Ovary (tissue), 9 donors: Measurements from ENCODE around the gene PRND. TPM values are rescaled to one million over a fixed set of nuclear protein-coding genes. Genes with fewer than 3 reads are reported as not detected.

Source experiments
- DNase-seq, 5 donors: peaks; one replicate each; pipeline ENCODE4 v3.0.0-alpha.2; 2019 to 2020
- H3K27ac ChIP-seq, 2 donors: fragments of 200-600 bp; one replicate each; pipeline versions ENCODE4 v1.5.1 to v1.8.0; 2019 to 2022
- H3K27me3 ChIP-seq: fragments of 200-600 bp; one replicate; pipeline ENCODE4 v1.8.0; 2022
- H3K36me3 ChIP-seq: fragments of 200-600 bp; sonication (generic); one replicate; pipeline ENCODE4 v1.5.1; 2019
- H3K4me1 ChIP-seq: one replicate; pipeline ENCODE4 v1.8.1; 2013; ENCODE audit warnings: mild to moderate bottlenecking, moderate library complexity; ENCODE audit not compliant: insufficient read depth
- H3K4me3 ChIP-seq: fragments of 200-600 bp; sonication (generic); one replicate; pipeline ENCODE4 v1.5.1; 2017
- H3K9me3 ChIP-seq, 2 donors: fragments of 200-600 bp in 1 of 2; sonication (generic) in 1 of 2; one replicate each; pipeline versions ENCODE4 v1.5.1 to v1.8.1; 2013 to 2019; ENCODE audit warnings: mild to moderate bottlenecking in 1 of 2, moderate library complexity in 1 of 2
- EP300 ChIP-seq: sonication (generic); formaldehyde crosslinking; IDR thresholded peaks from one replicate; pipeline ENCODE4 v1.6.1; 2017; ENCODE audit warnings: antibody characterized with exemption
- POLR2A ChIP-seq: fragments of 450-650 bp; IDR thresholded peaks from one replicate; pipeline ENCODE4 v1.6.1; 2017; ENCODE audit warnings: antibody characterized with exemption, mild to moderate bottlenecking, moderate library complexity
- WGBS, 3 donors: extraction: QIAGEN DNeasy Blood & Tissue Kit in 1 of 3; methylation state at CpG; one replicate each; pipeline versions ENCODE4 v1.1.5 to v1.1.7; 2013 to 2017; 5-methylcytosine and 5-hydroxymethylcytosine counted together
- intact Hi-C, 4 donors: fragments of 100-400 bp; cut with DNase I; formaldehyde crosslinking; loops; one replicate each; pipeline versions ENCODE4 v1.11.0 to v1.15.1; 2022 to 2023
- polyA plus RNA-seq, 2 donors: library from polyadenylated mRNA; stranded (reverse); fragments of 200-250 nt in 1 of 2; fragments of 350-450 nt in 1 of 2; fragmentation: Illumina TruSeq in 1 of 2; extraction: RNeasy Lipid Tissue Mini Kit (QIAGEN cat#74804) in 1 of 2; gene quantifications; one replicate each; pipeline ENCODE4 v1.2.3, GENCODE V29; 2013 to 2014
- total RNA-seq, 7 donors: library from RNA; depleted of rRNA in 2 of 7; stranded (reverse); fragments of >200 nt in 2 of 7; fragmentation: NEBNext Ultra II Directional in 3 of 7; extraction: Animal tissue kit (Norgen Biotek cat#: 25700) in 3 of 7; gene quantifications; one replicate each; pipeline versions ENCODE4 v1.1.0 to v1.2.4, GENCODE V29; 2016 to 2023
- TF ChIP-seq, protein P1 (sequence below), 3 donors: fragments of 450-650 bp in 2 of 3; fragments of 200-600 bp in 1 of 3; IDR thresholded peaks; one replicate each; pipeline versions ENCODE4 v1.5.1 to v1.8.0; 2016 to 2022; ENCODE audit warnings: antibody characterized with exemption in 3 of 3, mild to moderate bottlenecking in 1 of 3
- donor health status: DM: no; HTN: no; CAD: no; lungs with moderate emphysema.
- donor health status: DM: no; HTN: no; CAD: no.
- donor health status: Bipolar disorder and iron deficiency.
- donor health status: DM: yes; HTN: yes; CAD: no.
- donor health status: DM: no; HTN: no; CAD: no.
- donor health status: DM: yes; HTN: yes; CAD: no.

Gene PRND
- total and polyA plus RNA-seq, 9 donors = 0.05 to 0.47 (median 0.14) TPM; not detected in 3

DNA sequence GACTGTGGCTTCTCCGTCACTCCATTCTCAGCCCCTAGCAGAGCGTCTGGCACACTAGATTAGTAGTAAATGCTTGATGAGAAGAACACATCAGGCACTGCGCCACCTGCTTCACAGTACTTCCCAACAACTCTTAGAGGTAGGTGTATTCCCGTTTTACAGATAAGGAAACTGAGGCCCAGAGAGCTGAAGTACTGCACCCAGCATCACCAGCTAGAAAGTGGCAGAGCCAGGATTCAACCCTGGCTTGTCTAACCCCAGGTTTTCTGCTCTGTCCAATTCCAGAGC is 3.5 kb downstream of the PRND start:
- H3K27ac ChIP-seq = no peak overlapping the region
- H3K36me3 ChIP-seq = no peaks in the 10 kb centered on the region
- intact Hi-C loops = no loop called here

DNA sequence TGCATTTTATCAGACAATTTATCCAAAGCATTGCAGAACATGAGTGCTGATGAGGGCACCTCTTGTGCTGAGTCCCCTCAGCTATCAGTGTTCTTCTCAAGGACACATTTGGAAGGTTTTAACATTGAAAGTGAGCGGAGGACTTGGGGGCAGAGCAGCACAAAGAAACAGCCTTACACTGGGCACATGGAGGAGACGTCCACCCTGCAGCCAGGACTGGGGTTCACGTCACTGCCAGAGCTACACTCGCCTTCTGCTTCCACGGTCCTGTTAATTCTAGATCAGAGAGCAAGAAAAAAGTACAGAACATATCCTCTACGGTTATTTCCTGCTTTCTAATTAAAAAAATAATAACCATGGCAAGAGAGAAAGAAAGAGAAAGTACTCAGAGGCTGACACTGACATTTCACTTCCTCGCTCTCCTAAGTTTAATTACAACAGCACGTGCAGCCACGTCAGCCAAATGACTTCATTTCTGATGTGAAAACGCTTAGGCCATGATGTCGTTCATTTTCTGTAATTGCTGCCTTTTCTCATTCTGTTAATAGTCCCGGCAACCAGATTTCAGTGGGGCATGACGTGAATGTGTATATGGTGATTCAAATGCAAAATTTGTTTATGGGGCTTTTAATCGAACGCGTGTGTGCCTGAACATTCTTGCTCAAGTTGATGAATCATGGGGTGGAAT is 5.1 kb downstream of the PRND start:
- TF ChIP-seq POLR2A = no peak
- TF ChIP-seq, protein P1, sequence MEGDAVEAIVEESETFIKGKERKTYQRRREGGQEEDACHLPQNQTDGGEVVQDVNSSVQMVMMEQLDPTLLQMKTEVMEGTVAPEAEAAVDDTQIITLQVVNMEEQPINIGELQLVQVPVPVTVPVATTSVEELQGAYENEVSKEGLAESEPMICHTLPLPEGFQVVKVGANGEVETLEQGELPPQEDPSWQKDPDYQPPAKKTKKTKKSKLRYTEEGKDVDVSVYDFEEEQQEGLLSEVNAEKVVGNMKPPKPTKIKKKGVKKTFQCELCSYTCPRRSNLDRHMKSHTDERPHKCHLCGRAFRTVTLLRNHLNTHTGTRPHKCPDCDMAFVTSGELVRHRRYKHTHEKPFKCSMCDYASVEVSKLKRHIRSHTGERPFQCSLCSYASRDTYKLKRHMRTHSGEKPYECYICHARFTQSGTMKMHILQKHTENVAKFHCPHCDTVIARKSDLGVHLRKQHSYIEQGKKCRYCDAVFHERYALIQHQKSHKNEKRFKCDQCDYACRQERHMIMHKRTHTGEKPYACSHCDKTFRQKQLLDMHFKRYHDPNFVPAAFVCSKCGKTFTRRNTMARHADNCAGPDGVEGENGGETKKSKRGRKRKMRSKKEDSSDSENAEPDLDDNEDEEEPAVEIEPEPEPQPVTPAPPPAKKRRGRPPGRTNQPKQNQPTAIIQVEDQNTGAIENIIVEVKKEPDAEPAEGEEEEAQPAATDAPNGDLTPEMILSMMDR (IDR thresholded peaks at IDR 0.05) = no peak
- TF ChIP-seq EP300 = no peak
- intact Hi-C loops = no loop called here
- Histone ChIP-seq H3K36me3 (no peaks in the 10 kb centered on the region), H3K4me1 (peaks cover 5% of the 10 kb centered on the region), H3K27ac (peak overlapping the region in 1 of 2 donors; percentile 38), H3K4me3 (peak overlapping the region; percentile 6), H3K27me3 (no peaks in the 10 kb centered on the region), H3K9me3 (no peaks in the 10 kb centered on the region)
- DNase-seq = peak in 3 of 5 donors; percentile 20 to 56 (median 33)
- WGBS, 3 donors = 4 to 17% (median 6%) methylated on average over 16 of the region's 16 CpGs

More for the DNA sequence above, 3.5 kb downstream of the PRND start:
- TF ChIP-seq, protein P1 (IDR thresholded peaks at IDR 0.05) = no peak
- TF ChIP-seq POLR2A (no peak), EP300 (no peak)
- Histone ChIP-seq H3K4me1 (peaks cover 2% of the 10 kb centered on the region), H3K4me3 (no peak overlapping the region), H3K9me3 (no peaks in the 10 kb centered on the region), H3K27me3 (no peaks in the 10 kb centered on the region)
- 88 to 99% (median 91%) methylated on average over 4 of the region's 4 CpGs for WGBS, 3 donors
- DNase-seq = no peak

DNA sequence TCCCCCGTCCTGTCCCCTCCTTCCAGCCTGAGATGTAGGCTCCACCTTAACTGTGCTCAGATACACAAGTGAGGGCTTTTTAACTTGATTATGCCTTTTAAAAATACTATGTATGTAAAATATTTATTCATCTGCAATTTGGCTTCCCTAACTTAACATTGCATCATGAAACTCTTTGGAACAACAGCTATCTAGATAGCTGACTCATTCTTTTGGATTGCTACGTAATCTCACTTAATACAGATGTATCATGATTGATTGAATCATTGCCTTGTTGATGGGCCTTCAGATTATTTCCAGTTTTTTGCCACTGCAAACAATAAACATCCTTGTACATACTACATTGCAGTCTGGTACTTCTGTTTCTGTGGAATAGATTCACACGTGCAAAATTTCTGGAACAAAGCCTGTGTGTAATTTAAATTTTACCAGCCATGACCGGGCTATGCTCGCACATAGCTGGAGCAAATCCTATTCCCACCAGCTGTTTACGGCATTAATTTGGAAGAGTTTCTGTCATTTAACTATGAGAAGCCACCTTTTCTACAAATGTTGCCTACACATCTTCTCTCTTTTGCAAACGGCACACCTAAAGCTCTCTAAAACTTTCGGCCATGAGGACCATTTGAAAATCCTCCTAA is 6.5 kb downstream of the PRND start:
- 60 to 65% (median 64%) methylated on average over 8 of the region's 8 CpGs for WGBS, 3 donors
- H3K9me3 ChIP-seq = no peaks in the 10 kb centered on the region
- no peaks in the 10 kb centered on the region for H3K27me3 ChIP-seq
- TF ChIP-seq, protein P1 (IDR thresholded peaks at IDR 0.05) = no peak
- TF ChIP-seq POLR2A (no peak), EP300 (no peak)
- DNase-seq = no peak
- H3K27ac ChIP-seq = no peak overlapping the region
- peaks cover 5% of the 10 kb centered on the region for H3K4me1 ChIP-seq
- H3K36me3 ChIP-seq = no peaks in the 10 kb centered on the region
- intact Hi-C loops = no loop called here
- no peak overlapping the region for H3K4me3 ChIP-seq

DNA sequence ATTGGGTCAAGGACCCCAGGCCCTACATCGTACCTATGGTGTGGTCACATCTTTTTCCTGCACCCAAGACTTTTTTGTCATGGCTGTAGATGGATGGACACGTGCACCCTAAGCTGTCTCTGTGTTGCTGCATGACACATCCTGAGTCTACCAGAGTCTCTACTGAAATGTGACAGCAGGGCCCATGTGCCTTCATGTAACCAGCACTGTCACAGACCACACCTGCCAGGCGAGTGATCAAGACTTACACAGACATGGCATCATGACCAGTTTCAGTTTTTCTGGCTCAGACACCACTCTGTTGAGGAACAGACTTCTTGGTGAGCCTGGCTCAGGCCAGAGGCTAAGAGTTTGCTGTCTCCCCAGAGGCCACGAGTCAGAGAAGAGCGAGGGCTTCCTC is 7.6 kb downstream of the PRND start:
- WGBS, 3 donors = 75 to 80% (median 78%) methylated on average over 5 of the region's 5 CpGs
- Histone ChIP-seq H3K27me3 (no peaks in the 10 kb centered on the region), H3K4me3 (no peak overlapping the region), H3K27ac (no peak overlapping the region), H3K36me3 (no peaks in the 10 kb centered on the region), H3K4me1 (peaks cover 5% of the 10 kb centered on the region), H3K9me3 (no peaks in the 10 kb centered on the region)
- DNase-seq = no peak
- TF ChIP-seq EP300 (no peak), POLR2A (no peak)
- TF ChIP-seq, protein P1 (IDR thresholded peaks at IDR 0.05) = no peak
- intact Hi-C loops = no loop called here
